GM13977 (cell line): ENCODE measurements around the gene GLDC.
A peak's percentile ranks its signal among the peaks of the same experiment; 100 is the strongest.

Experiments used
- DNase-seq: peaks from one replicate; pipeline ENCODE4 v3.0.0; 2012; ENCODE audit warnings: low spot score
- in situ Hi-C: fragments of 300-500 bp; cut with MboI; formaldehyde crosslinking; loops from one replicate; pipeline ENCODE4 v1.12.0; 2022; ENCODE audit warnings: low sequenced_read_pairs, low pct_unique_long_range_greater_than_20kb, mixed read lengths, inconsistent platforms; ENCODE audit not compliant: unreplicated experiment
- TF ChIP-seq, protein P1 (sequence below): IDR thresholded peaks from 2 replicates; pipeline ENCODE4 v1.5.1; 2012; ENCODE audit warnings: mild to moderate bottlenecking, control low read depth; ENCODE audit not compliant: insufficient read depth; ENCODE audit errors: extremely low read depth, missing control alignments

The GLDC gene

DNA sequence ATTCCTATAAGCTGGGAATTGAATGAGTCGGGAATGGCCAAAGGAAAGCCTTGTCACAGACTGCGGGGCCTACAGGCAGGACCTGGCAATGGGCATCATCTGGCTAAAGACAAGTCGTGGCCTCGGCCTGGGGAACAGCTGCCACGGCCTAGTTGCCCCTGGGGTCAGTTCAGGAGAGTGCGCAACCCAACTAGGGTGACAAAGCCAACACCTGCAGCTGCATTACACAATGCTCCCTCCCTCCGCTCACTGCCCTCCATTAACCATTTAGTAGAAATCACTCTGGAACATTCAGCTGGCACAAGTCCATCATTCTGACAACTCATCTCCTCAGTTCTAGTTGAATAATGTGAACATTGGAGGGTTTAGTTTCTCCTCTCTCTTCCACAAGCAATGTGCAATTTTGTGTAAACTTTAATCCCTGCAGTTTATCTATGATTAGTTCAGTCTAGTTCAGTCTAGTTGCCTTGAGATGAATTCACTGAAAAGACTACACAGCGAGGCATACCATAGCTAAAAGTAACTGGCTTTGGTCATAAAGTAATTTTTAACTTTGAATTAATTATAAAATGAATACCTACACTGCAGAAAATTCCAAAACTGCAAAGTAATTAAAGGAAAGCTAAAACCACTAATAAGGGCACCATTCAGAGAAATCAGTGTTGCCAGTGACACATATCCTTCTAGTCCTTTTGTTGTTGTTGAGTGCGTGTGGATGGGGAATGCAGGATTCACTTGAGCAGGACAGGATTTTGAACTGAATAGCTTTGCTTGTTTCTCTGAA is 5.1 kb downstream of the GLDC start:
- DNase-seq, result no peak
- TF ChIP-seq, protein P1, sequence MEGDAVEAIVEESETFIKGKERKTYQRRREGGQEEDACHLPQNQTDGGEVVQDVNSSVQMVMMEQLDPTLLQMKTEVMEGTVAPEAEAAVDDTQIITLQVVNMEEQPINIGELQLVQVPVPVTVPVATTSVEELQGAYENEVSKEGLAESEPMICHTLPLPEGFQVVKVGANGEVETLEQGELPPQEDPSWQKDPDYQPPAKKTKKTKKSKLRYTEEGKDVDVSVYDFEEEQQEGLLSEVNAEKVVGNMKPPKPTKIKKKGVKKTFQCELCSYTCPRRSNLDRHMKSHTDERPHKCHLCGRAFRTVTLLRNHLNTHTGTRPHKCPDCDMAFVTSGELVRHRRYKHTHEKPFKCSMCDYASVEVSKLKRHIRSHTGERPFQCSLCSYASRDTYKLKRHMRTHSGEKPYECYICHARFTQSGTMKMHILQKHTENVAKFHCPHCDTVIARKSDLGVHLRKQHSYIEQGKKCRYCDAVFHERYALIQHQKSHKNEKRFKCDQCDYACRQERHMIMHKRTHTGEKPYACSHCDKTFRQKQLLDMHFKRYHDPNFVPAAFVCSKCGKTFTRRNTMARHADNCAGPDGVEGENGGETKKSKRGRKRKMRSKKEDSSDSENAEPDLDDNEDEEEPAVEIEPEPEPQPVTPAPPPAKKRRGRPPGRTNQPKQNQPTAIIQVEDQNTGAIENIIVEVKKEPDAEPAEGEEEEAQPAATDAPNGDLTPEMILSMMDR, result no peak
- in situ Hi-C loops, result no loop called here

DNA sequence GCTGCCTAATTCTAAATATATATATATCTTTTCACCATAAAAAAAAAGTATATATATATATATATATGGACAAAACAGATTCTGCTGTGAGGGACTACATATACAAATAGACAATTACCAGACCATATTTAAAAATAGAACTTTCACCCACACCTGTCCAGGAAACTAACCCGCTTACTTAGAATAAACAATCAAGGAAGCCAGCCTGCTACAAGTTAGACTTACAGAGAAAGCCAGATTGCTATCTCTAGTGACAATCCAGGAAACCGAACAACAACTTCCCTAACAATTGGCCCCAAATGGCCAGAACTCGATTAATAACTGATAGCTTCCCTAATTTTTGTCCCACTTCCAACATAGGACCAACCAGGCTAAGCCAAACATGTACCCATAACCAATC is 5.9 kb downstream of the GLDC start:
- TF ChIP-seq, protein P1, result no peak
- no peak for DNase-seq
- in situ Hi-C loops, result no loop called here

DNA sequence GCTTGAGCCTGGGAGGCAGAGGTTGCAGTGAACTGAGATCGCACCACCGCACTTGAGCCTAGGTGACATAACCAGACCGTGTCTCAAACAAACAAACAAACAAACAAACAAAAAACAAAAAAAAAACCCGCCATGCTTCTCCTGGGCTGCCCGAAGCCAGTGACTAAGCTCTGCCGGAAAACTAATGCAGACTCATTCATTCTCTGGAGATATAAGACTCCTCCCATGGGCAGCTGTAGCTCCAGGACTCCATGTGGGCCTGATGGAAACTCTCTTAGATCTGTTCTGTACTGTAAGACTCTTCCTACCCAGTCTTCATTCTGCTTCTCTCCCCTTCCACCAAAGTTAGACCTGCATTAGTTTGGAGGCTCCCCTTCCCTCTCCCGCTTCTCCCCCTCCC is 11.1 kb downstream of the GLDC start:
- no peak for DNase-seq
- in situ Hi-C loops, result no loop called here
- TF ChIP-seq, protein P1, result no peak

DNA sequence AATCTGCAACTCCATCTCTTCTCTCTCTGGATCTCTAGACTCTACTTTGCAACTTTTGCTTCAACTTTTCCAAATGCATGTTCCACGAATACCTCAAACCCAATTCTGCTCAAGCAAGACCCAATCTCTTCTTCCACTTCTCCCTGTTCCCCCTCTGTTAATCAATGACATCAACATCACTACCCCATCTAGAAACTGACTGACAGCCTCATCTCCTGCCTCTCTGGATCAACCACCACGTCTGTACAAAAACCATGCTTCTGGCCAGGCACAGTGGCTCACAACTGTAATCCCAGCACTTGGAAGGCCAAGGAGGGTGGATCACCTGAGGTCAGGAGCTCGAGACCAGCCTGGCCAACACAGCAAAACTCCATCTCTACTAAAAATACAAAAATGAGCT is 12.2 kb downstream of the GLDC start:
- in situ Hi-C loops, result no loop called here
- DNase-seq, result no peak
- TF ChIP-seq, protein P1, result no peak

DNA sequence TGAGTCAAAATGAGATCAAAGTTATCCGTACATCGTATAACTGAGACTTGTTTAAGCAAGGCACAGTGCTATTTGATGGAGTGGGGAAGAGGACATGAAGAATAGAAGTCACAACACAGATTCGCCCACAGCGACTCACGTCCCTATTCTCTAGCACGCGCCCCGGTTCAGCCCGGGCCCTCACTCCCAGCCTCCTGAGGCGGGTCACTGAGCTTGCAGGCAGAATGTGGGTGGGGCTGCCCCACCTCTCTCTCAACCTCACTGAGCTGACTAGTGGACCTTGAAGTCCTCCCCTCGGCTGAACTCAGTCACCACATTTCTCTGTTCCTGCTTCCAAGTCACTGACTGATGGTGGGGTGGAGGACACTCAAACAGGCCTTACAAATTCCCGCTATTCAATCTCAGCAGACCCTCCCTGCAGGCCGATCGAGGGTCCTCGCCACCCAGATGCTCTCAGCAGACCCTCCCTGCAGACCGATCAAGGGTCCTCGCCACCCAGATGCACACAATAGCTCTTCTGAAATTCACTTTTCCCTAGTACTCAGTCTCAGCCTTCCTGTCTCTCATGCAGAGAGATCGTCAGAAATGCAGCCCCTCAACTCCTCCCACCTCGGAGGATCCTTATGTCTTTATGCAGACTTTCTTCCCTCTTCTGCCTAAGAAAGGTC is 12.9 kb downstream of the GLDC start:
- TF ChIP-seq, protein P1, result no peak
- in situ Hi-C loops, result no loop called here
- DNase-seq, result peak; percentile 86

DNA sequence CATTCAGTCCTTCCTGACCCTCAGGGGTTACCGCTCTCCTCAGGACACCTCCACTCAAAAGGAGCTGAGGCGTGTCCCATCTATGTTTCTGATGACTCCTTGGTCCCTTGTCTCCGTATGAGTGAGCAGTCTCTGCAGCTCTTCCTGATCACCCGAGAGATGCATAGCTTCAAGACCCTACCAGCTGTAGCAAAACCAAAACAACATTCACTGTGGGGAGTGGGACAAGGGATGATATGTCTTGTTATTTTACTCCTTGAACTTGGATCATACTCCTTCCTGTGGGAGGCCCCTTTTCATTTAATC is 14.4 kb downstream of the GLDC start:
- no peak for DNase-seq
- TF ChIP-seq, protein P1, result no peak
- in situ Hi-C loops, result no loop called here
